Karpas-422 (cell line): ENCODE data around the gene ZNF835. TPM values are rescaled to one million over a fixed set of nuclear protein-coding genes. Genes with fewer than 3 reads are reported as not detected.

Experiments used
- DNase-seq: peaks from one replicate; pipeline ENCODE4 v3.0.0-alpha.2; 2015
- H2AFZ ChIP-seq: fragments of 200-600 bp; sonication (generic); 2 replicates; pipeline ENCODE4 v1.6.1; 2014; ENCODE audit warnings: antibody characterized with exemption, low read length, mixed read lengths
- H3K27ac ChIP-seq: fragments of 200-600 bp; sonication (generic); 2 replicates; pipeline ENCODE4 v1.5.1; 2014; ENCODE audit warnings: mild to moderate bottlenecking, low read length, moderate library complexity
- H3K27me3 ChIP-seq: fragments of 200-600 bp; sonication (generic); 2 replicates; pipeline ENCODE4 v1.6.1; 2014; ENCODE audit warnings: low read length, mixed read lengths
- H3K36me3 ChIP-seq: fragments of 200-600 bp; sonication (generic); 2 replicates; pipeline ENCODE4 v1.6.1; 2014; ENCODE audit warnings: low read length, mixed read lengths; ENCODE audit not compliant: insufficient read depth
- H3K4me1 ChIP-seq: fragments of 200-600 bp; sonication (generic); 2 replicates; pipeline ENCODE4 v1.6.1; 2014; ENCODE audit warnings: mild to moderate bottlenecking, low read length, mixed read lengths
- H3K4me2 ChIP-seq: fragments of 200-600 bp; sonication (generic); 2 replicates; pipeline ENCODE4 v1.6.1; 2014; ENCODE audit warnings: low read length, low read depth, mild to moderate bottlenecking; ENCODE audit not compliant: poor library complexity, severe bottlenecking
- H3K4me3 ChIP-seq: fragments of 200-600 bp; sonication (generic); 2 replicates; pipeline ENCODE4 v1.5.1; 2014; ENCODE audit warnings: mild to moderate bottlenecking, antibody characterized with exemption, low read length, mixed read lengths
- H3K79me2 ChIP-seq: fragments of 200-600 bp; sonication (generic); 2 replicates; pipeline ENCODE4 v1.6.1; 2014; ENCODE audit warnings: mild to moderate bottlenecking, low read length, mixed read lengths
- H3K9ac ChIP-seq: fragments of 200-600 bp; sonication (generic); 2 replicates; pipeline ENCODE4 v1.6.0; 2014; ENCODE audit warnings: low read length
- H3K9me2 ChIP-seq: fragments of 200-600 bp; sonication (generic), shearing (Covaris generic); replicated peaks from 2 replicates; pipeline ENCODE4 v1.6.0; 2014; ENCODE audit warnings: mild to moderate bottlenecking, low read length, moderate library complexity; ENCODE audit not compliant: insufficient read depth
- H3K9me3 ChIP-seq: fragments of 300-700, 200-600 bp; sonication (generic); 2 replicates; pipeline ENCODE4 v1.6.1; 2014; ENCODE audit warnings: low read length, mixed read lengths
- H4K20me1 ChIP-seq: fragments of 200-600 bp; sonication (generic); 2 replicates; pipeline ENCODE4 v1.6.1; 2014; ENCODE audit warnings: mild to moderate bottlenecking, antibody characterized with exemption, low read length, low read depth; ENCODE audit not compliant: insufficient read depth
- total RNA-seq: library from RNA; depleted of rRNA; stranded (reverse); fragments of >200 nt; shearing (Covaris generic); gene quantifications from 2 replicates; pipeline ENCODE4 v1.2.3, GENCODE V29; 2014; ENCODE audit warnings: low replicate concordance; rRNA removed

The ZNF835 gene
- total RNA-seq, 1 experiment from 2014 or later = not detected

- Histone ChIP-seq H3K79me2 (peaks cover 14% of the 10 kb centered on the region), H3K4me2 (no peak overlapping the region), H3K27me3 (no peaks in the 10 kb centered on the region), H3K36me3 (peaks cover 55% of the 10 kb centered on the region), H2AFZ (no peak overlapping the region), H3K9me2 (no peaks in the 10 kb centered on the region), H4K20me1 (no peaks in the 10 kb centered on the region), H3K9ac (no peak overlapping the region), H3K4me1 (no peaks in the 10 kb centered on the region), H3K4me3 (no peak overlapping the region), H3K9me3 (peaks cover 48% of the 10 kb centered on the region), H3K27ac (no peak overlapping the region)
- DNase-seq = no peak
Measured at GRCh38 chr19:56623006-56623405, 48.6 kb downstream of the ZNF835 start.

DNA sequence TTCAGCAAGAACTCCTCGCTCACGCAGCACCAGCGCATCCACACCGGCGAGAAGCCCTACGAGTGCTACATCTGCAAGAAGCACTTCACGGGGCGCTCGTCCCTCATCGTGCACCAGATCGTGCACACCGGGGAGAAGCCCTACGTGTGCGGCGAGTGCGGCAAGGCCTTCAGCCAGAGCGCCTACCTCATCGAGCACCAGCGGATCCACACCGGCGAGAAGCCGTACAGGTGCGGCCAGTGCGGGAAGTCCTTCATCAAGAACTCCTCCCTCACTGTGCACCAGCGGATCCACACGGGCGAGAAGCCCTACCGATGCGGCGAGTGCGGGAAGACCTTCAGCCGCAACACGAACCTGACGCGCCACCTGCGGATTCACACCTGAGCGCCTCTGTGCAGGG is 49.2 kb downstream of the ZNF835 start:
- no peaks in the 10 kb centered on the region for H4K20me1 ChIP-seq
- H3K79me2 ChIP-seq = peaks cover 20% of the 10 kb centered on the region
- no peak overlapping the region for H3K4me3 ChIP-seq
- H3K27me3 ChIP-seq = no peaks in the 10 kb centered on the region
- H3K9me2 ChIP-seq = no peaks in the 10 kb centered on the region
- peaks cover 54% of the 10 kb centered on the region for H3K9me3 ChIP-seq
- no peak overlapping the region for H3K9ac ChIP-seq
- no peak overlapping the region for H2AFZ ChIP-seq
- H3K27ac ChIP-seq = no peak overlapping the region
- H3K4me1 ChIP-seq = no peaks in the 10 kb centered on the region
- H3K4me2 ChIP-seq = no peak overlapping the region
- DNase-seq = no peak
- peaks cover 61% of the 10 kb centered on the region for H3K36me3 ChIP-seq

DNA sequence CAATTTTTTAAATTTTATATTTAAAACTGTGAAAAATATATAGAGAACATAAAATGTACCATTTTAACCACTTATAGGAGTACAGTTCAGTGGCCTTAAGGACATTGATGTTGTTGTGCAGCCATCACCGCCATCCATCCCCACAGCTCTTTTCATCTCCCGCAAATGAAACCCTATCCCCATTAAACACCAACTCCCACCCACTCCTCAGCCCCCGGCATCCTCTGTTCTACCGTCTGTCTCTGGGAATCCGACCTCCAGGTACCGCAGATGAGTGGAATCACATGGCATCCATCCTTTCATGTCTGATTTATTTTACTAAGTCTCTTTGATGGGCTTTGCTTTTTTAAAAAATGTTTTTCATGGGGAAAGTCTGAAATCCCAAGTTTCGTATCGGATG is 52.4 kb downstream of the ZNF835 start:
- Histone ChIP-seq H3K27ac (no peak overlapping the region), H3K9me2 (no peaks in the 10 kb centered on the region), H3K9ac (no peak overlapping the region), H3K9me3 (peaks cover 69% of the 10 kb centered on the region), H3K79me2 (peaks cover 46% of the 10 kb centered on the region), H2AFZ (no peak overlapping the region), H3K36me3 (peaks cover 82% of the 10 kb centered on the region), H3K4me1 (no peaks in the 10 kb centered on the region), H3K4me3 (no peak overlapping the region), H3K4me2 (no peak overlapping the region), H4K20me1 (no peaks in the 10 kb centered on the region), H3K27me3 (no peaks in the 10 kb centered on the region)
- no peak for DNase-seq

DNA sequence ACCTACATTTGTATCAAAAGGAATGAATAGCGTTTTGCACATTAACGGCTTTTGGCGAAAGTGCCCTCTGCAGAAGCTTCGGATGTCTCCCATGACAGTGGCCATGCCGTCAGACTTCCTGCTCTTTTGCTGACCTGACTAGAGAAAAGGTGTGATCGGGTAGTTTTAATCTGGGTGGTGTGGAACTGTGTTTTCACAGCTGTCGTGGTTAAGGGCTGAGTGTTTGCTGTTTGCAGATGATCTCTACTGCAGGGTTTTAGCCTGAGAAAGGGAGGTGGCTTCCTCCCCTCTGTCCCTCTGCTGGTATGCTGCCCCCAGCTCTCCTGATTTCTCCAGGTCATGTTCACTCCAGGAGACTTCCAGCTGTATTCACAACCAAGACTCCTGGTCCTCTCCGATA is 54.0 kb downstream of the ZNF835 start:
- Histone ChIP-seq H3K36me3 (peaks cover 79% of the 10 kb centered on the region), H3K9me2 (no peaks in the 10 kb centered on the region), H3K79me2 (peaks cover 49% of the 10 kb centered on the region), H3K27me3 (no peaks in the 10 kb centered on the region), H3K4me1 (no peaks in the 10 kb centered on the region), H4K20me1 (no peaks in the 10 kb centered on the region), H3K27ac (no peak overlapping the region), H3K4me3 (no peak overlapping the region), H2AFZ (no peak overlapping the region), H3K4me2 (no peak overlapping the region), H3K9me3 (peaks cover 75% of the 10 kb centered on the region), H3K9ac (no peak overlapping the region)
- no peak for DNase-seq

DNA sequence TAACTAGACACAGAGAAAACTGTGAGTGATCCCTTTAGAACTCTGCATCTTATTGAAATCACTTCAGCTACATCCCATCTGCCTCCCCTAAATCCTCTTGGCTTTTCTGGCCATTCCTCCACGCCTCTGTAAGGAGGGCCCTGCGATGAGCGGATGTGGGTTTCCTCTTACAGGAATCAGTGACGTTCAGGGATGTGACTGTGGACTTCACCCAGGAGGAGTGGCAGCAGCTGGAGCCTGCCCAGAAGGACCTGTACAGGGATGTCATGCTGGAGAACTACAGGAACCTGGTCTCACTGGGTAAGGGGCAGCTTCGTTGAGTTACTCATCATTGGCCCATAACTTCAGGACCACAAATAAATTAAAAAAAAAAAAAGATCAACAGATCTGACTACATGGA is 57.9 kb downstream of the ZNF835 start:
- no peaks in the 10 kb centered on the region for H3K9me2 ChIP-seq
- peaks cover 73% of the 10 kb centered on the region for H3K79me2 ChIP-seq
- no peak overlapping the region for H3K9ac ChIP-seq
- H3K27me3 ChIP-seq = no peaks in the 10 kb centered on the region
- no peaks in the 10 kb centered on the region for H4K20me1 ChIP-seq
- H3K27ac ChIP-seq = no peak overlapping the region
- no peak overlapping the region for H3K4me3 ChIP-seq
- peaks cover 86% of the 10 kb centered on the region for H3K9me3 ChIP-seq
- H2AFZ ChIP-seq = no peak overlapping the region
- no peak overlapping the region for H3K4me2 ChIP-seq
- no peaks in the 10 kb centered on the region for H3K4me1 ChIP-seq
- no peak for DNase-seq
- H3K36me3 ChIP-seq = peaks cover 68% of the 10 kb centered on the region

GRCh38 chr19:56612737-56613136 is 58.8 kb downstream of the ZNF835 start:
- Histone ChIP-seq H3K9ac (no peak overlapping the region), H4K20me1 (no peaks in the 10 kb centered on the region), H3K4me2 (no peak overlapping the region), H3K4me3 (no peak overlapping the region), H3K27ac (no peak overlapping the region), H3K27me3 (no peaks in the 10 kb centered on the region), H3K9me2 (no peaks in the 10 kb centered on the region), H3K36me3 (peaks cover 61% of the 10 kb centered on the region), H3K4me1 (no peaks in the 10 kb centered on the region), H3K79me2 (peaks cover 76% of the 10 kb centered on the region), H3K9me3 (peaks cover 86% of the 10 kb centered on the region), H2AFZ (no peak overlapping the region)
- no peak for DNase-seq

Other genes starting within 250 kb of the ZNF835 start
- gene ZNF667, start 194.4 kb downstream of the ZNF835 start, total RNA-seq = not detected in 2 replicates
- gene ZNF471, start 163.9 kb downstream of the ZNF835 start, total RNA-seq = not detected in 2 replicates
- not detected in 2 replicates for gene ZFP28, start 132.8 kb downstream of the ZNF835 start, total RNA-seq
- gene ZNF470, start 104.3 kb downstream of the ZNF835 start, total RNA-seq = not detected in 2 replicates
- gene ZNF71, start 76.5 kb downstream of the ZNF835 start, total RNA-seq = 16.4 and 23.2 TPM in 2 replicates
- gene SMIM17, start 28.6 kb downstream of the ZNF835 start, total RNA-seq = 0.19 and 0.32 TPM in 2 replicates
- gene PEG3, start 169.0 kb upstream of the ZNF835 start, total RNA-seq = not detected in 2 replicates
- gene ZIM2, start 169.0 kb upstream of the ZNF835 start, total RNA-seq = not detected in 2 replicates